Measurements from ENCODE around the gene DIDO1. TPM values are rescaled to one million over a fixed set of nuclear protein-coding genes. Genes with fewer than 3 reads are reported as not detected.

Gene DIDO1
- total RNA-seq, 2 donors from 2014 or later = 34.7 to 37.5 TPM

GRCh38 chr20:62891111-62891510, 35.2 kb downstream of the DIDO1 start:
- DNase-seq (ENCODE audit: low spot score) = no peak
- Histone ChIP-seq H3K27me3 (no peaks in the 10 kb centered on the region), H3K4me3 (no peak overlapping the region), H3K27ac (no peak overlapping the region), H3K4me1 (peaks cover 0 to 11% of the 10 kb centered on the region in 2 donors), H3K36me3 (peaks cover 74% of the 10 kb centered on the region), H3K9me3 (no peaks in the 10 kb centered on the region)
- no peak for TF ChIP-seq CTCF (IDR thresholded peaks at IDR 0.05)

- DNase-seq (ENCODE audit: low spot score) = no peak
- no peak overlapping the region for H3K27ac ChIP-seq
- no peaks in the 10 kb centered on the region for H3K9me3 ChIP-seq
- H3K4me3 ChIP-seq = no peak overlapping the region
- H3K36me3 ChIP-seq = peaks cover 70% of the 10 kb centered on the region
- H3K27me3 ChIP-seq = no peaks in the 10 kb centered on the region
- H3K4me1 ChIP-seq = peaks cover 0 to 11% of the 10 kb centered on the region in 2 donors
- no peak for TF ChIP-seq CTCF (IDR thresholded peaks at IDR 0.05)
Measured at GRCh38 chr20:62890444-62890843, 35.9 kb downstream of the DIDO1 start.

GRCh38 chr20:62889871-62890270, 36.4 kb downstream of the DIDO1 start:
- Histone ChIP-seq H3K36me3 (peaks cover 70% of the 10 kb centered on the region), H3K9me3 (no peaks in the 10 kb centered on the region), H3K4me3 (no peak overlapping the region), H3K27ac (no peak overlapping the region), H3K27me3 (no peaks in the 10 kb centered on the region), H3K4me1 (peaks cover 0 to 11% of the 10 kb centered on the region in 2 donors)
- DNase-seq (ENCODE audit: low spot score) = no peak
- TF ChIP-seq CTCF (IDR thresholded peaks at IDR 0.05) = no peak

GRCh38 chr20:62889411-62889810, 36.9 kb downstream of the DIDO1 start:
- Histone ChIP-seq H3K27me3 (no peaks in the 10 kb centered on the region), H3K9me3 (no peaks in the 10 kb centered on the region), H3K36me3 (peaks cover 65% of the 10 kb centered on the region), H3K4me3 (no peak overlapping the region), H3K27ac (no peak overlapping the region), H3K4me1 (peaks cover 0 to 11% of the 10 kb centered on the region in 2 donors)
- TF ChIP-seq CTCF (IDR thresholded peaks at IDR 0.05) = no peak
- no peak for DNase-seq (ENCODE audit: low spot score)

GRCh38 chr20:62888910-62889309, 37.4 kb downstream of the DIDO1 start:
- peaks cover 60% of the 10 kb centered on the region for H3K36me3 ChIP-seq
- H3K27me3 ChIP-seq = no peaks in the 10 kb centered on the region
- no peak overlapping the region for H3K4me3 ChIP-seq
- no peak overlapping the region for H3K27ac ChIP-seq
- no peak for TF ChIP-seq CTCF (IDR thresholded peaks at IDR 0.05)
- H3K4me1 ChIP-seq = peaks cover 0 to 11% of the 10 kb centered on the region in 2 donors
- no peaks in the 10 kb centered on the region for H3K9me3 ChIP-seq
- no peak for DNase-seq (ENCODE audit: low spot score)

GRCh38 chr20:62888406-62888805, 37.9 kb downstream of the DIDO1 start:
- peaks cover 0 to 11% of the 10 kb centered on the region in 2 donors for H3K4me1 ChIP-seq
- no peaks in the 10 kb centered on the region for H3K27me3 ChIP-seq
- H3K9me3 ChIP-seq = no peaks in the 10 kb centered on the region
- H3K4me3 ChIP-seq = no peak overlapping the region
- no peak for TF ChIP-seq CTCF (IDR thresholded peaks at IDR 0.05)
- H3K27ac ChIP-seq = no peak overlapping the region
- DNase-seq (ENCODE audit: low spot score) = no peak
- H3K36me3 ChIP-seq = peaks cover 55% of the 10 kb centered on the region
